ENCODE measurements around the gene TICRR.

GRCh38 chr15:89625716-89626115, 50.4 kb downstream of the TICRR start:
- TF ChIP-seq GABPA (IDR thresholded peaks at IDR 0.05; ENCODE audit: low read depth) (no peak), REST (IDR thresholded peaks at IDR 0.05; ENCODE audit: insufficient replicate concordance, low read depth) (no peak), CTCF (IDR thresholded peaks at IDR 0.05; ENCODE audit: insufficient read depth, low read length) (no peak), POLR2AphosphoS5 (IDR thresholded peaks at IDR 0.05; ENCODE audit: low read depth) (no peak)
